NCI-H345 (cell line): Measurements from ENCODE around the gene CSK.
A peak's percentile ranks its signal among the peaks of the same experiment; 100 is the strongest.

Experiments used
- DNase-seq: peaks from one replicate; lab custom pipeline; 2025; lab: John Stamatoyannopoulos, UW

The CSK gene

GRCh38 chr15:74787251-74788041, 5.6 kb downstream of the CSK start:
- DNase-seq: no peak

GRCh38 chr15:74788042-74788682, 6.3 kb downstream of the CSK start:
- no peak for DNase-seq

GRCh38 chr15:74788683-74789151, 6.8 kb downstream of the CSK start:
- no peak for DNase-seq

- no peak for DNase-seq
Observed at GRCh38 chr15:74789171-74789631, 7.3 kb downstream of the CSK start.

GRCh38 chr15:74789741-74790079, 7.8 kb downstream of the CSK start:
- DNase-seq: no peak

GRCh38 chr15:74790080-74790916, 8.4 kb downstream of the CSK start:
- DNase-seq: no peak

GRCh38 chr15:74791007-74791406, 9.1 kb downstream of the CSK start:
- no peak for DNase-seq

- DNase-seq: no peak
Observed at GRCh38 chr15:74791667-74792066, 9.8 kb downstream of the CSK start.

- no peak for DNase-seq
Observed at GRCh38 chr15:74792227-74793016, 10.5 kb downstream of the CSK start.

- DNase-seq: no peak
Observed at GRCh38 chr15:74793135-74794028, 11.5 kb downstream of the CSK start.

GRCh38 chr15:74794248-74794969, 12.5 kb downstream of the CSK start:
- no peak for DNase-seq

GRCh38 chr15:74794970-74795349, 13.1 kb downstream of the CSK start:
- DNase-seq: no peak

GRCh38 chr15:74795966-74796625, 14.2 kb downstream of the CSK start:
- DNase-seq: no peak

- no peak for DNase-seq
Observed at GRCh38 chr15:74798388-74799254, 16.7 kb downstream of the CSK start.

- DNase-seq: no peak
Observed at GRCh38 chr15:74799255-74799855, 17.5 kb downstream of the CSK start.

- DNase-seq: peak; percentile 55
Observed at GRCh38 chr15:74799856-74800558, 18.1 kb downstream of the CSK start.

- DNase-seq: no peak
Observed at GRCh38 chr15:74800559-74801094, 18.7 kb downstream of the CSK start.
